ENCODE data around the gene GYG1.
"Not testable (repeated sequence)": the region's sequence is repeated elsewhere in the genome, so short reads cannot be mapped to it uniquely, and the experiment has no call there.

GYG1 gene

GRCh38 chr3:148981273-148981672 is 10.1 kb upstream of the GYG1 start:
- Histone ChIP-seq H3K36me3 (ENCODE audit: control insufficient read depth, insufficient read depth, low read length) (no peaks in the 10 kb centered on the region), H3K27me3 (replicated peaks; ENCODE audit: control insufficient read depth, insufficient read depth, low read length, poor library complexity, severe bottlenecking) (no peaks in the 10 kb centered on the region), H3K4me3 (ENCODE audit: insufficient read depth, low read depth, low read length, poor library complexity, severe bottlenecking) (no peak overlapping the region), H3K9me3 (ENCODE audit: control insufficient read depth, low read length) (no peaks in the 10 kb centered on the region), H3K4me1 (ENCODE audit: control insufficient read depth, insufficient read depth, low read length, poor library complexity, severe bottlenecking) (no peaks in the 10 kb centered on the region), H3K27ac (ENCODE audit: insufficient read depth, low read length, poor library complexity, severe bottlenecking) (no peak overlapping the region)
- DNase-seq: no peak

GRCh38 chr3:148987551-148987950 is 3.8 kb upstream of the GYG1 start:
- H3K27ac ChIP-seq (ENCODE audit: insufficient read depth, low read length, poor library complexity, severe bottlenecking): not testable (repeated sequence)

GRCh38 chr3:148990236-148990635 is 1.1 kb upstream of the GYG1 start:
- Histone ChIP-seq H3K4me3 (ENCODE audit: insufficient read depth, low read depth, low read length, poor library complexity, severe bottlenecking) (no peak overlapping the region), H3K4me1 (ENCODE audit: control insufficient read depth, insufficient read depth, low read length, poor library complexity, severe bottlenecking) (peaks cover 17% of the 10 kb centered on the region), H3K9me3 (ENCODE audit: control insufficient read depth, low read length) (no peaks in the 10 kb centered on the region), H3K27ac (ENCODE audit: insufficient read depth, low read length, poor library complexity, severe bottlenecking) (no peak overlapping the region), H3K36me3 (ENCODE audit: control insufficient read depth, insufficient read depth, low read length) (no peaks in the 10 kb centered on the region), H3K27me3 (replicated peaks; ENCODE audit: control insufficient read depth, insufficient read depth, low read length, poor library complexity, severe bottlenecking) (no peaks in the 10 kb centered on the region)
- DNase-seq: no peak

More at GRCh38 chr3:148987551-148987950, 3.8 kb upstream of the GYG1 start:
- not testable (repeated sequence) for DNase-seq; H3K36me3 ChIP-seq (ENCODE audit: control insufficient read depth, insufficient read depth, low read length); H3K9me3 ChIP-seq (ENCODE audit: control insufficient read depth, low read length); H3K4me3 ChIP-seq (ENCODE audit: insufficient read depth, low read depth, low read length, poor library complexity, severe bottlenecking); H3K27me3 ChIP-seq (replicated peaks; ENCODE audit: control insufficient read depth, insufficient read depth, low read length, poor library complexity, severe bottlenecking)
- peaks cover 11% of the 10 kb centered on the region for H3K4me1 ChIP-seq (ENCODE audit: control insufficient read depth, insufficient read depth, low read length, poor library complexity, severe bottlenecking)

- DNase-seq: no peak
- H3K4me1 ChIP-seq (ENCODE audit: control insufficient read depth, insufficient read depth, low read length, poor library complexity, severe bottlenecking): peaks cover 17% of the 10 kb centered on the region
Observed at GRCh38 chr3:148992027-148992634, 791 bp downstream of the GYG1 start.

GRCh38 chr3:148992635-148993255 is 1.4 kb downstream of the GYG1 start:
- Histone ChIP-seq H3K4me3 (ENCODE audit: insufficient read depth, low read depth, low read length, poor library complexity, severe bottlenecking) (no peak overlapping the region), H3K36me3 (ENCODE audit: control insufficient read depth, insufficient read depth, low read length) (no peaks in the 10 kb centered on the region), H3K27me3 (replicated peaks; ENCODE audit: control insufficient read depth, insufficient read depth, low read length, poor library complexity, severe bottlenecking) (no peaks in the 10 kb centered on the region), H3K9me3 (ENCODE audit: control insufficient read depth, low read length) (no peaks in the 10 kb centered on the region), H3K4me1 (ENCODE audit: control insufficient read depth, insufficient read depth, low read length, poor library complexity, severe bottlenecking) (peaks cover 17% of the 10 kb centered on the region), H3K27ac (ENCODE audit: insufficient read depth, low read length, poor library complexity, severe bottlenecking) (peak overlapping the region; percentile 74)
- no peak for DNase-seq

More at GRCh38 chr3:148992027-148992634, 791 bp downstream of the GYG1 start:
- Histone ChIP-seq H3K36me3 (ENCODE audit: control insufficient read depth, insufficient read depth, low read length) (no peaks in the 10 kb centered on the region), H3K4me3 (ENCODE audit: insufficient read depth, low read depth, low read length, poor library complexity, severe bottlenecking) (peak overlapping the region; percentile 83), H3K9me3 (ENCODE audit: control insufficient read depth, low read length) (no peaks in the 10 kb centered on the region), H3K27me3 (replicated peaks; ENCODE audit: control insufficient read depth, insufficient read depth, low read length, poor library complexity, severe bottlenecking) (no peaks in the 10 kb centered on the region), H3K27ac (ENCODE audit: insufficient read depth, low read length, poor library complexity, severe bottlenecking) (peak overlapping the region; percentile 74)

GRCh38 chr3:148997623-148998022 is 6.3 kb downstream of the GYG1 start:
- Histone ChIP-seq H3K36me3 (ENCODE audit: control insufficient read depth, insufficient read depth, low read length) (peaks cover 7% of the 10 kb centered on the region), H3K27ac (ENCODE audit: insufficient read depth, low read length, poor library complexity, severe bottlenecking) (no peak overlapping the region), H3K4me3 (ENCODE audit: insufficient read depth, low read depth, low read length, poor library complexity, severe bottlenecking) (no peak overlapping the region), H3K27me3 (replicated peaks; ENCODE audit: control insufficient read depth, insufficient read depth, low read length, poor library complexity, severe bottlenecking) (no peaks in the 10 kb centered on the region), H3K9me3 (ENCODE audit: control insufficient read depth, low read length) (no peaks in the 10 kb centered on the region), H3K4me1 (ENCODE audit: control insufficient read depth, insufficient read depth, low read length, poor library complexity, severe bottlenecking) (peaks cover 6% of the 10 kb centered on the region)
- DNase-seq: no peak

- Histone ChIP-seq H3K4me1 (ENCODE audit: control insufficient read depth, insufficient read depth, low read length, poor library complexity, severe bottlenecking) (no peaks in the 10 kb centered on the region), H3K36me3 (ENCODE audit: control insufficient read depth, insufficient read depth, low read length) (peaks cover 7% of the 10 kb centered on the region), H3K27ac (ENCODE audit: insufficient read depth, low read length, poor library complexity, severe bottlenecking) (no peak overlapping the region), H3K9me3 (ENCODE audit: control insufficient read depth, low read length) (no peaks in the 10 kb centered on the region), H3K27me3 (replicated peaks; ENCODE audit: control insufficient read depth, insufficient read depth, low read length, poor library complexity, severe bottlenecking) (no peaks in the 10 kb centered on the region), H3K4me3 (ENCODE audit: insufficient read depth, low read depth, low read length, poor library complexity, severe bottlenecking) (no peak overlapping the region)
- DNase-seq: no peak
Observed at GRCh38 chr3:148998297-148998696, 7.0 kb downstream of the GYG1 start.

GRCh38 chr3:148998715-148999423 is 7.5 kb downstream of the GYG1 start:
- Histone ChIP-seq H3K4me3 (ENCODE audit: insufficient read depth, low read depth, low read length, poor library complexity, severe bottlenecking) (no peak overlapping the region), H3K27me3 (replicated peaks; ENCODE audit: control insufficient read depth, insufficient read depth, low read length, poor library complexity, severe bottlenecking) (no peaks in the 10 kb centered on the region), H3K4me1 (ENCODE audit: control insufficient read depth, insufficient read depth, low read length, poor library complexity, severe bottlenecking) (no peaks in the 10 kb centered on the region), H3K36me3 (ENCODE audit: control insufficient read depth, insufficient read depth, low read length) (peaks cover 7% of the 10 kb centered on the region), H3K9me3 (ENCODE audit: control insufficient read depth, low read length) (no peaks in the 10 kb centered on the region), H3K27ac (ENCODE audit: insufficient read depth, low read length, poor library complexity, severe bottlenecking) (peak overlapping the region; percentile 10)
- DNase-seq: no peak

GRCh38 chr3:148999806-149000205 is 8.5 kb downstream of the GYG1 start:
- no peak overlapping the region for H3K27ac ChIP-seq (ENCODE audit: insufficient read depth, low read length, poor library complexity, severe bottlenecking)
- H3K4me1 ChIP-seq (ENCODE audit: control insufficient read depth, insufficient read depth, low read length, poor library complexity, severe bottlenecking): no peaks in the 10 kb centered on the region
- H3K9me3 ChIP-seq (ENCODE audit: control insufficient read depth, low read length): no peaks in the 10 kb centered on the region
- no peak for DNase-seq
- H3K36me3 ChIP-seq (ENCODE audit: control insufficient read depth, insufficient read depth, low read length): peaks cover 7% of the 10 kb centered on the region
- H3K27me3 ChIP-seq (replicated peaks; ENCODE audit: control insufficient read depth, insufficient read depth, low read length, poor library complexity, severe bottlenecking): no peaks in the 10 kb centered on the region
- no peak overlapping the region for H3K4me3 ChIP-seq (ENCODE audit: insufficient read depth, low read depth, low read length, poor library complexity, severe bottlenecking)

GRCh38 chr3:149000206-149000745 is 8.9 kb downstream of the GYG1 start:
- Histone ChIP-seq H3K4me3 (ENCODE audit: insufficient read depth, low read depth, low read length, poor library complexity, severe bottlenecking) (no peak overlapping the region), H3K27me3 (replicated peaks; ENCODE audit: control insufficient read depth, insufficient read depth, low read length, poor library complexity, severe bottlenecking) (no peaks in the 10 kb centered on the region), H3K27ac (ENCODE audit: insufficient read depth, low read length, poor library complexity, severe bottlenecking) (no peak overlapping the region), H3K4me1 (ENCODE audit: control insufficient read depth, insufficient read depth, low read length, poor library complexity, severe bottlenecking) (no peaks in the 10 kb centered on the region), H3K36me3 (ENCODE audit: control insufficient read depth, insufficient read depth, low read length) (peaks cover 7% of the 10 kb centered on the region), H3K9me3 (ENCODE audit: control insufficient read depth, low read length) (no peaks in the 10 kb centered on the region)
- no peak for DNase-seq

Measured in effector memory CD4-positive, alpha-beta T cell (primary cell).